HCT116 (cell line): ENCODE measurements around the gene UPK3A. TPM values are rescaled to one million over a fixed set of nuclear protein-coding genes. Genes with fewer than 3 reads are reported as not detected.

Experiments used
- ATAC-seq: fragments of 200-7000 bp; cut with Tn5 transposase; 2 replicates; pipeline ENCODE4 v1.9.1; 2020; ENCODE audit warnings: mild to moderate bottlenecking, moderate library complexity
- BruUV-seq: library from RNA; stranded (reverse); fragments of 400-500 nt; replicated peaks from 2 replicates; lab custom pipeline; 2021; lab: Mats Ljungman, UMichigan
- CTCF ChIA-PET: fragments of 300-600 bp; sonication (Branson Sonifier 250); formaldehyde crosslinking; loops from one replicate; lab custom pipeline; 2021; ENCODE audit warnings: antibody characterized with exemption; lab: Charles Lee
- POLR2A ChIA-PET: fragments of 300-600, 350-600 bp; sonication (Branson Sonifier 250); formaldehyde crosslinking; loops from one replicate; lab custom pipeline; 2021; ENCODE audit warnings: antibody characterized with exemption; lab: Charles Lee
- RAD21 ChIA-PET, 2 experiments: fragments of 300-600 bp; sonication (Branson Sonifier 250); formaldehyde crosslinking; loops; one replicate each; lab custom pipeline; 2023; ENCODE audit warnings: low total read pairs in 2 of 2; ENCODE audit not compliant: uncharacterized antibody in 2 of 2, unreplicated experiment in 2 of 2, low non-redundant PET in 1 of 2; lab: Charles Lee
- DNase-seq: peaks from one replicate; pipeline ENCODE4 v3.0.0-alpha.2; 2010; ENCODE audit warnings: low read depth, low spot score
- H2AFZ ChIP-seq: fragments of 200-600 bp; shearing (Covaris generic), sonication (generic); 2 replicates; pipeline ENCODE4 v1.6.1; 2017; ENCODE audit warnings: low read depth, mixed run types, mixed read lengths, antibody characterized with exemption, low read length; ENCODE audit not compliant: poor library complexity, severe bottlenecking
- H3K27ac ChIP-seq: 2 replicates; pipeline ENCODE4 v1.5.1; 2012; ENCODE audit warnings: low read depth, low read length
- H3K27me3 ChIP-seq: fragments of 200-600 bp; sonication (generic); 2 replicates; pipeline ENCODE4 v1.6.1; 2016; ENCODE audit warnings: mixed run types, low read length, mixed read lengths; ENCODE audit not compliant: insufficient read depth
- H3K36me3 ChIP-seq, 2 experiments: fragments of 200-500 bp in 1 of 2; fragments of 200-600 bp in 1 of 2; sonication (Bioruptor generic) in 1 of 2; sonication (generic) in 1 of 2; 2 replicates each; pipeline versions ENCODE4 v1.5.1 to v1.6.1; 2014 to 2016; ENCODE audit warnings: low read length in 2 of 2, inconsistent platforms in 1 of 2, mixed read lengths in 1 of 2, mixed run types in 1 of 2; ENCODE audit not compliant: insufficient read depth in 2 of 2, control insufficient read depth in 1 of 2
- H3K4me1 ChIP-seq, 2 experiments: fragments of 200-600 bp in 1 of 2; sonication (generic) in 1 of 2; 2 replicates each; pipeline versions ENCODE4 v1.5.1 to v1.6.1; 2012 to 2017; ENCODE audit warnings: low read length in 2 of 2, inconsistent platforms in 1 of 2, mild to moderate bottlenecking in 1 of 2, mixed read lengths in 1 of 2, mixed run types in 1 of 2, moderate library complexity in 1 of 2; ENCODE audit not compliant: insufficient read depth in 2 of 2, control insufficient read depth in 1 of 2
- H3K4me2 ChIP-seq: fragments of 200-600 bp; sonication (generic); 2 replicates; pipeline ENCODE4 v1.6.1; 2017; ENCODE audit warnings: mixed run types, low read length, mixed read lengths
- H3K4me3 ChIP-seq, 2 experiments: fragments of 200-600 bp in 1 of 2; sonication (generic) in 1 of 2; replicated peaks in 1 of 2; 2 replicates each; pipeline ENCODE4 v1.5.1; 2011 to 2016; ENCODE audit warnings: low read length in 2 of 2, control low read depth in 1 of 2, low read depth in 1 of 2, mild to moderate bottlenecking in 1 of 2, mixed read lengths in 1 of 2, mixed run types in 1 of 2
- H3K79me2 ChIP-seq: fragments of 200-600 bp; sonication (generic); 2 replicates; pipeline ENCODE4 v1.6.1; 2017; ENCODE audit warnings: mild to moderate bottlenecking, mixed run types, low read length, moderate library complexity, mixed read lengths; ENCODE audit not compliant: insufficient read depth
- H3K9ac ChIP-seq: fragments of 200-600 bp; sonication (generic); 2 replicates; pipeline ENCODE4 v1.6.1; 2016; ENCODE audit warnings: low read length, mixed read lengths
- H3K9me2 ChIP-seq: fragments of 200-600 bp; sonication (generic), shearing (Covaris generic); 2 replicates; pipeline ENCODE4 v1.6.1; 2017; ENCODE audit warnings: mixed run types, mild to moderate bottlenecking, moderate library complexity; ENCODE audit not compliant: insufficient read depth
- H3K9me3 ChIP-seq, 2 experiments: fragments of 200-500 bp in 1 of 2; fragments of 200-600 bp in 1 of 2; sonication (Bioruptor generic) in 1 of 2; sonication (generic) in 1 of 2; 2 replicates each; pipeline ENCODE4 v1.6.1; 2014 to 2017; ENCODE audit warnings: low read length in 2 of 2, mixed read lengths in 2 of 2, inconsistent platforms in 1 of 2, low read depth in 1 of 2, mild to moderate bottlenecking in 1 of 2, mixed run types in 1 of 2, moderate library complexity in 1 of 2; ENCODE audit not compliant: control insufficient read depth in 1 of 2, insufficient read depth in 1 of 2
- H4K20me1 ChIP-seq: fragments of 200-600 bp; sonication (generic), shearing (Covaris generic); 2 replicates; pipeline ENCODE4 v1.6.1; 2017; ENCODE audit warnings: mixed run types, mild to moderate bottlenecking, moderate library complexity; ENCODE audit not compliant: insufficient read depth
- CBX3 ChIP-seq: IDR thresholded peaks from 2 replicates; pipeline ENCODE4 v1.6.1; 2012; ENCODE audit warnings: low read depth
- CEBPB ChIP-seq: IDR thresholded peaks from 2 replicates; pipeline ENCODE4 v1.6.1; 2012; ENCODE audit warnings: low read depth
- CTCF ChIP-seq, 3 experiments: fragments of 200-600 bp in 1 of 3; sonication (generic) in 1 of 3; IDR thresholded peaks in 2 of 3; conservative IDR thresholded peaks in 1 of 3; 2 replicates each; pipeline ENCODE4 v1.5.1; 2012 to 2017; ENCODE audit warnings: low read depth in 2 of 3, low read length in 2 of 3, antibody characterized with exemption in 1 of 3, borderline replicate concordance in 1 of 3, control low read depth in 1 of 3, mild to moderate bottlenecking in 1 of 3, mixed read lengths in 1 of 3, mixed run types in 1 of 3, moderate library complexity in 1 of 3; ENCODE audit not compliant: insufficient read depth in 1 of 3
- EZH2phosphoT487 ChIP-seq: fragments of 200-600 bp; IDR thresholded peaks from 2 replicates; pipeline ENCODE4 v1.6.1; 2018; ENCODE audit warnings: antibody characterized with exemption, borderline replicate concordance
- JUND ChIP-seq: IDR thresholded peaks from 2 replicates; pipeline ENCODE4 v1.6.1; 2012
- POLR2AphosphoS5 ChIP-seq: IDR thresholded peaks from 2 replicates; pipeline ENCODE4 v1.6.1; 2011; ENCODE audit warnings: mild to moderate bottlenecking, low read depth, low read length, moderate library complexity
- RAD21 ChIP-seq: IDR thresholded peaks from 2 replicates; pipeline ENCODE4 v1.6.1; 2012; ENCODE audit warnings: low read depth, mild to moderate bottlenecking
- REST ChIP-seq: IDR thresholded peaks from 2 replicates; pipeline ENCODE4 v1.6.1; 2012; ENCODE audit warnings: low read depth
- SRF ChIP-seq: IDR thresholded peaks from 2 replicates; pipeline ENCODE4 v1.6.1; 2012; ENCODE audit warnings: low read depth
- YY1 ChIP-seq: IDR thresholded peaks from 2 replicates; pipeline ENCODE4 v1.6.1; 2011; ENCODE audit warnings: low read length, low read depth, moderate library complexity, mild to moderate bottlenecking; ENCODE audit not compliant: insufficient replicate concordance; ENCODE audit errors: extremely low read depth
- ZFX ChIP-seq: fragments of 450-650 bp; IDR thresholded peaks from 2 replicates; pipeline ENCODE4 v1.6.1; 2017
- ZNF274 ChIP-seq: fragments of 200-500 bp; sonication (Bioruptor generic); IDR thresholded peaks from 2 replicates; pipeline ENCODE4 v1.6.1; 2014; ENCODE audit warnings: mild to moderate bottlenecking, low read depth, low read length, inconsistent platforms
- intact Hi-C: fragments of 100-400 bp; cut with micrococcal nuclease; formaldehyde crosslinking; loops from 2 replicates; pipeline ENCODE4 v1.10.0; 2022
- total RNA-seq: library from RNA; stranded (reverse); gene quantifications from one replicate; pipeline ENCODE4 v1.2.1, GENCODE V29; 2021; ENCODE audit not compliant: unreplicated experiment

UPK3A gene
- total RNA-seq, 1 experiment from 2014 or later: not detected

- no peaks in the 10 kb centered on the region for H3K27me3 ChIP-seq
- no peak overlapping the region for H3K27ac ChIP-seq
- intact Hi-C loops: no loop called here
- ATAC-seq (no peak), DNase-seq (no peak)
- ChIA-PET CTCF (no interaction called here), RAD21 (no interaction called here), POLR2A (no interaction called here)
- no peak overlapping the region for H3K4me2 ChIP-seq
- H4K20me1 ChIP-seq: no peaks in the 10 kb centered on the region
- no peak overlapping the region for H2AFZ ChIP-seq
- H3K79me2 ChIP-seq: no peaks in the 10 kb centered on the region
- no peaks in the 10 kb centered on the region for H3K9me2 ChIP-seq
- TF ChIP-seq YY1 (no peak), RAD21 (no peak), POLR2AphosphoS5 (no peak)
- H3K9ac ChIP-seq: no peak overlapping the region
- H3K4me1 ChIP-seq: peaks cover 12 to 20% of the 10 kb centered on the region in 2 experiments
- no peak overlapping the region for H3K4me3 ChIP-seq
- no peaks in the 10 kb centered on the region for H3K36me3 ChIP-seq
- no peaks in the 10 kb centered on the region for H3K9me3 ChIP-seq
- no TSS peak for BruUV-seq
Observed at GRCh38 chr22:45303181-45303580, 18.4 kb downstream of the UPK3A start.

DNA sequence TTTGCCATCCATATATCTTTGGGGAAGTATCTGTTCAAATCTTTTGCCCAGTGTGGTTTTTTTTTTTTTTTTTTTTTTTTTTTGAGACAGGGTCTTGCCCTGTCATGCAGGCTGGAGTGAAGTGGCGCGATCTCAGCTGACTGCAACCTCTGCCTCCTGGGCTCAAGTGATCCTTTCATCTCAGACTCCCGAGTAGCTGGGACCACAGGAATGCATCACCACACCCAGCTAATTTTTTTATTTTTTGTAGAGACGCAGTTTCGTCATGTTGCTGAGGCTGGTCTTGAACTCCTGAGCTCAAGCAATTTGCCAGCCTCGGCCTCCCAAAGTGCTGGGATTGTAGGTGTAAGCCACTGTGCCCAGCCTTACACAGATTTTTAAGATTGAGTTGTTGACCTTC lies 20.2 kb downstream of the UPK3A start:
- Histone ChIP-seq H3K4me2 (no peak overlapping the region), H3K27ac (no peak overlapping the region), H3K4me3 (no peak overlapping the region), H3K4me1 (peaks cover 22 to 33% of the 10 kb centered on the region in 2 experiments), H3K9me2 (no peaks in the 10 kb centered on the region), H4K20me1 (no peaks in the 10 kb centered on the region), H3K79me2 (peaks cover 1% of the 10 kb centered on the region; the same call in 1 of the 2 replicates), H3K36me3 (no peaks in the 10 kb centered on the region), H3K9ac (no peak overlapping the region), H3K9me3 (no peaks in the 10 kb centered on the region), H2AFZ (no peak overlapping the region), H3K27me3 (no peaks in the 10 kb centered on the region)
- ATAC-seq (no peak), DNase-seq (no peak)
- no TSS peak for BruUV-seq
- ChIA-PET CTCF (no interaction called here), RAD21 (no interaction called here), POLR2A (no interaction called here)
- intact Hi-C loops: no loop called here
- TF ChIP-seq CTCF (IDR thresholded peaks at IDR 0.05 in 2 of 3, conservative IDR thresholded peaks at IDR 0.05 in 1 of 3; ENCODE audit: borderline replicate concordance in 1 of 3, insufficient read depth in 1 of 3, low read depth in 2 of 3, low read length in 2 of 3) (no peak), REST (no peak), ZNF274 (no peak), POLR2AphosphoS5 (no peak), JUND (no peak), EZH2phosphoT487 (no peak), ZFX (no peak), SRF (no peak), CBX3 (no peak), CEBPB (no peak), YY1 (no peak)
